Activated naive CD8-positive, alpha-beta T cell treated with anti-CD3 and anti-CD28 coated beads, Interleukin-2, amount 10 ng/mL, durations not matched to agents 7 days and 5 days (primary cell): ENCODE data around the gene RPP30. TPM values are rescaled to one million over a fixed set of nuclear protein-coding genes. Genes with fewer than 3 reads are reported as not detected.

Source experiments
- ATAC-seq: fragments of 150-1000 bp; cut with Tn5 transposase; one replicate; pipeline ENCODE4 v1.10.0; 2021; ENCODE audit warnings: low read depth, moderate library complexity
- POLR2A ChIA-PET: fragments of 350-600 bp; sonication (Branson Sonifier 250); formaldehyde crosslinking; loops from one replicate; lab custom pipeline; 2021; ENCODE audit warnings: antibody characterized with exemption; lab: Charles Lee
- DNase-seq: peaks from one replicate; pipeline ENCODE4 v3.0.0; 2021
- H3K27ac Mint-ChIP-seq: one replicate; pipeline ENCODE4 v1.8.0; 2022; ENCODE audit warnings: mild to moderate bottlenecking, mixed read lengths
- H3K27me3 Mint-ChIP-seq: one replicate; pipeline ENCODE4 v1.8.0; 2022; ENCODE audit warnings: mild to moderate bottlenecking, moderate library complexity, mixed read lengths
- H3K36me3 Mint-ChIP-seq: one replicate; pipeline ENCODE4 v1.8.0; 2021; ENCODE audit warnings: mild to moderate bottlenecking, mixed read lengths
- H3K4me1 Mint-ChIP-seq: one replicate; pipeline ENCODE4 v1.8.0; 2021; ENCODE audit warnings: mixed read lengths
- H3K4me3 Mint-ChIP-seq: one replicate; pipeline ENCODE4 v1.8.0; 2022; ENCODE audit warnings: mild to moderate bottlenecking, moderate library complexity, mixed read lengths
- H3K9me3 Mint-ChIP-seq: one replicate; pipeline ENCODE4 v1.8.0; 2021; ENCODE audit warnings: mixed read lengths
- total RNA-seq, 2 experiments: library from RNA; stranded (reverse); gene quantifications; one replicate each; pipeline ENCODE4 v1.2.3, GENCODE V29; 2021

RPP30 gene
- total RNA-seq, 2 experiments from 2014 or later = 36.5 to 41.4 TPM

DNA sequence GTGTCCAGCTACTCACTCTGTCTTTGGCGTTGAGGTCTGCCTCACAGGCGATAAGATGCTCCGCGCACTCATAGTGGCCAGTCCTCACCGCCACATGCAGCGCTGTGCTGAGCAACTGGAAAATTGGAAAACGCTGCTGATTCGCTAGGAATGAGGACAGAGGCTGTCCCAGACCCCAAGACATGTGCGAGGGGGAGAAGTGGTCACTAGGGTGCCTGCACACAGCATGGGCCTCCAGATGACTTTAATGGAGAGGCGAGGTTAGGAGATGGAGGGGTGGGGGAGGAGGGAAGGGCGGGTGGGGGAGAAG, 43.9 kb downstream of the RPP30 start:
- DNase-seq = no peak
- Mint-ChIP-seq H3K36me3 (no peaks in the 10 kb centered on the region), H3K27ac (no peak overlapping the region), H3K9me3 (no peaks in the 10 kb centered on the region), H3K4me3 (no peak overlapping the region), H3K4me1 (peaks cover 2% of the 10 kb centered on the region), H3K27me3 (peaks cover 25% of the 10 kb centered on the region)
- POLR2A ChIA-PET = no interaction called here
- ATAC-seq = no peak

- Mint-ChIP-seq H3K4me1 (peaks cover 2% of the 10 kb centered on the region), H3K27me3 (peaks cover 31% of the 10 kb centered on the region), H3K4me3 (no peak overlapping the region), H3K9me3 (no peaks in the 10 kb centered on the region), H3K27ac (no peak overlapping the region), H3K36me3 (no peaks in the 10 kb centered on the region)
- DNase-seq (no peak), ATAC-seq (no peak)
- POLR2A ChIA-PET = no interaction called here
These were observed 44.8 kb downstream of the RPP30 start for GRCh38 chr10:90916392-90917237.

GRCh38 chr10:90917238-90917967, 45.6 kb downstream of the RPP30 start:
- ATAC-seq (no peak), DNase-seq (no peak)
- no peak overlapping the region for H3K27ac Mint-ChIP-seq
- no peaks in the 10 kb centered on the region for H3K4me1 Mint-ChIP-seq
- POLR2A ChIA-PET = interaction anchor here (1.1 kb wide), 1 partner anchor 9 kb away, joined by 3 read pairs; no protein-coding TSS in a partner anchor
- no peaks in the 10 kb centered on the region for H3K9me3 Mint-ChIP-seq
- H3K27me3 Mint-ChIP-seq = peaks cover 33% of the 10 kb centered on the region
- H3K4me3 Mint-ChIP-seq = no peak overlapping the region
- H3K36me3 Mint-ChIP-seq = no peaks in the 10 kb centered on the region

DNA sequence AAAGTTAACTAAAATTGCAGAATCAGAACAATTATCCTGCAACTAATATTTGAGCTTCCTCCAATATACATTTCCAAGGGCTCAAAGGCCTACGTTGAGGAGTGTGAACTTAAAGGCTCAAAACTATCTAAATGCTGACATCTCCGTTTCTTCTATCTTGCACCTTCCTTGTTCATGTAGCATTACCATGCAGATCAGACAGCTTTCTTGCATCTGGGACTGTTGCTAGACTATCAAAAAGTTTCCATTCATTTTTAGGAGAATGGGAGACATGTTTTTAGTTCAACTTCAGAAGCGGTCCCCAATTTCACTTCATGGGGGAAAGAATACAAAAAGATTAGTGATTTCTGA, 46.2 kb downstream of the RPP30 start:
- H3K27me3 Mint-ChIP-seq = peaks cover 35% of the 10 kb centered on the region
- POLR2A ChIA-PET = interaction anchor here (1.1 kb wide), 1 partner anchor 9 kb away, joined by 3 read pairs; no protein-coding TSS in a partner anchor

DNA sequence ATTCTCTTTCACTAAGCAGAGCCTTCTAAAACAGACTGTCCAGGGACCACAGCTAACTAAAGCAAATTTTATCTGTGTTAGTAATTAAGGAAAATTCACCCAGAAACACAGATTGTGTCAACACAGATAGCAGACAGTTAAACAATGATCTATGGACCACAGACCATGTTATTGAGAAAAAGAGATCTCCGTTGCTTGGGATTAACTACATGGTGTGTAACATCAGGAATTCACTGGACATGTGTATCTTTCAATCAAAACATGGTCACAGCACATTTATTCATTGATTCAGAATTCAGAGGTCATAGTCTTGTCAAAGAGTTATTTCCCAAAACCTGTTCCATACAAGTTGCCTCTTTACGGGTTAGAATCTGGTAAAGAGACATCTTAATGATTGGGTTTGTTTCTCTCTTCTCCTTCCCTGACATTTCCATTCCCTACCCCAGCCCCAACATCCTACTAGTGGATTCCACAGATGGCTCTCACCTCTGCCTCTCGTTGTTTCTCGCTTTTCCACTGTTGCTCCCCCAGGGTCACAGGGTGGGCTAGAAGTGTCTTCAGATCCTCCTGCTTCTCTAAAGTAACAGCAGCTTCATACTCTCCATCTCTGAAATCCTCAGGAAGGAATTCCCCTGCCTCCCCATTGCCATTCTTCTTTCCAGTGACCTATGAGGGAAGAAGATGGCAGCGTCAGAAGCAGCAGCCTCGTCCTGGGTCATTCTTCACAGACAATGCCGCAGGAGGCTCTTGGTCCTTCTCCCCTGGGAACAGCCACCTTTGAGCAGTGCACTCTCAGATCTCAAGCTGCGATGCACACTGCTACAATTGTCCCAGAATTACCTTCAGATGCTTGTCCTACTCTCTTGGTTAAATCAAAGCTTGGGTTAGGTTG, 48.2 kb downstream of the RPP30 start:
- ATAC-seq (no peak), DNase-seq (no peak)
- POLR2A ChIA-PET = no interaction called here
- Mint-ChIP-seq H3K4me3 (no peak overlapping the region), H3K27ac (no peak overlapping the region), H3K4me1 (no peaks in the 10 kb centered on the region), H3K9me3 (no peaks in the 10 kb centered on the region), H3K36me3 (no peaks in the 10 kb centered on the region), H3K27me3 (peaks cover 43% of the 10 kb centered on the region)

More for the DNA sequence above, 46.2 kb downstream of the RPP30 start:
- H3K9me3 Mint-ChIP-seq = no peaks in the 10 kb centered on the region
- ATAC-seq (no peak), DNase-seq (no peak)
- H3K4me1 Mint-ChIP-seq = no peaks in the 10 kb centered on the region
- H3K36me3 Mint-ChIP-seq = no peaks in the 10 kb centered on the region
- H3K27ac Mint-ChIP-seq = no peak overlapping the region
- no peak overlapping the region for H3K4me3 Mint-ChIP-seq

DNA sequence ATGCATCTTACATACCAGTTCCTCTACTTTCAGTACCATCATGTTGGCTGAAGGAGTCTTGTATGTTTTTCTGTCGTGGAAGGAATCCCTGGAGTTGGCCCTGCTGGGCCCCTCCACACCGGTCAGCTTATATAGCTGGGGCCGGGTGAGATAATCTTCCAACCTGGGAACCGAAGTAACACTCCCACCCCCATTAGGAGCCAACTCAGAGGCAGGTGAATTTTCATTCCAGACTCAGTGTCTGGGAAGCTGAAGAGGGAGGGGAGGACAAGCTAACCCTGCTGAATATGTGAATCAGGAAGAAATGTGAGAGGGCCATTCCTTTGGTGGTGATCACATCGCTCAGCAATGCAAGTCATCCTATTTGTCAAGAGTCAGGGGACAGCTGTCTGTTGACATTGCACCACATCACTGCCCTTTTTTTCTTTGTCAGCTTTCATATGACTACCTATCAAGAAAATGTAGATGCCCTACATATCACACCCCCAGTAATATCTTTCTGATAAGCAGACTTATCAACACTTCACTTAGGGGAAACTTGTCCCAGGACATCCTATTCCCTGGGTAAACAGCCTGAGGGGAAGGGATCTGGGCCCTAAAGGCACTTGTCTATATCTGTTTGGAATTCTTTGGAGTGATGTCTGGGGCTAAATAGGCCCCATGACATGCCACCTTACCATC, 49.4 kb downstream of the RPP30 start, which contains the start of gene ANKRD1:
Gene ANKRD1 (minus strand): TSS at position 102 of the 681 bp plus-strand sequence. CDS start 60 bp downstream, at position 42.
- Mint-ChIP-seq H3K27ac (no peak within 1 kb of the TSS), H3K27me3 (peaks cover 41% of the 10 kb centered on the region), H3K4me3 (no peak within 1 kb of the TSS), H3K9me3 (no peaks in the 10 kb centered on the region), H3K4me1 (no peaks in the 10 kb centered on the region), H3K36me3 (no peaks in the 10 kb centered on the region)
- POLR2A ChIA-PET = no interaction called here
- ATAC-seq (no peak), DNase-seq (no peak)

DNA sequence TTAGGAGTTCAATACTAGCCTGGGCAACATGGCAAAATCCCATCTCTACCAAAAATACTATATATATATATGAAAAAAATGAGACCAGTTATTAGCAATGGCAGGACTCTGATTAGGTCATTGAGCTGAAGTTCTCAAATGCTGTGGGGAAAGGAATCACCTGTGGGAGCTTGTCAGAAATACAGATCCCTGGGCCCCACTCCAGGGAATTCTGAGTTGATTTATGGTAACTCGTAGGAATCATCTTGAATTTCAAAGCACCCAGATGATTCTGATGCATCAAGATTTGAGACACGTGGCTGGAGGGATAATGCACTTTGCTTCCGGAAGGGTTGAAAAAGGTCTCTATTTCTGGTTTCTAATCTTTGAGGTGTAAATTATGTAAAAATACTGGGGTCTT, 50.1 kb downstream of the RPP30 start:
- Mint-ChIP-seq H3K4me1 (no peaks in the 10 kb centered on the region), H3K36me3 (no peaks in the 10 kb centered on the region), H3K9me3 (no peaks in the 10 kb centered on the region), H3K27ac (no peak overlapping the region), H3K27me3 (peaks cover 41% of the 10 kb centered on the region), H3K4me3 (no peak overlapping the region)
- DNase-seq = no peak
- POLR2A ChIA-PET = no interaction called here
- no peak for ATAC-seq

DNA sequence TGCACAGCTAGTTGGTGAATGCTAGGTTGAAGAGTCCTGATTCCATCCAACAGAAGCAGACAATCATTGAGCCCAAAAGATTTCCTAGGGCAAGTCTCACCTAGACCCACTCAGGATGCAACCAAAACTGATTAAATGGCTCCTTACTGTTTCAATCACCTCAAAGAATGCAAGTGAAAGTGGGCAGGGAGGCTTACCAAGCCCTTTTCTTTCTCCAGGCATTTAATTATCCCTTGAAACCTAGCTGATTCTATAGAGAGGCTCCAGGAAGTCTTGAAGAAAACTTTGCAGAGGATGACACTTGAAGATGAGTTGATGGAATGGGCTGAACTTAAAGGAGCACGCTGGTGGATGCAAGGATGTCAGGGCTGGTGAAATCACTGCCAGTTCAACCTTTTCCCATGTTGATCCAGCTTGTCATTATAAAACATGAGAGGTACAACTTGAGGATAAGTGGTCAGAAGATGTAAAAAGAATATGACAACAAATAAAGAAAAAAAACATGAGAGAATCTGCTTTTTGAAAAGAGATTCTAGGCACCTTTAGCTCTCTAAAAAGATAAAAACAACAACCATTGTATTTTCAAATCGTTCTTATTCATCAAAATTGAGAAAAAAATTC, 51.4 kb downstream of the RPP30 start:
- DNase-seq (no peak), ATAC-seq (no peak)
- no peaks in the 10 kb centered on the region for H3K36me3 Mint-ChIP-seq
- POLR2A ChIA-PET = no interaction called here
- H3K27me3 Mint-ChIP-seq = peaks cover 40% of the 10 kb centered on the region
- no peaks in the 10 kb centered on the region for H3K9me3 Mint-ChIP-seq
- H3K4me1 Mint-ChIP-seq = no peaks in the 10 kb centered on the region
- H3K4me3 Mint-ChIP-seq = no peak overlapping the region
- H3K27ac Mint-ChIP-seq = no peak overlapping the region

DNA sequence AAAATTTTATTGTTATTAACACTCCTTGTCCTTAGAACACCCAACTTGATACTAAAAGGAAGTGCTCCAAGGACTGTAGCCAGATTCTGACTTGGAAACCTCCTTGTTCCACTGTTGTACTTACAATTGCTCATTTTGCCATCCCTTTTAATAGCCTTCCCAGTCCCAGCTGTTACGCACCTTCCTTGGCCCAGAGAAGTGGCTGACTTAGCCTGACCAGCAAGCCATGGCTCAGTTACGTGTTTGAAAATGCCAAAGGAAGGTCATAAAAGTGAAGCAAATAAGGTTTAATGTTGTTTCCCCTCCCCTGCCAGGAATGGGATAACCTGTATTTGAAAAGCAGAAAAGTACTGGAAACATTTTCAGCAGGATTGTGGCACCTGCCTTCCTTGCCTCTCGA, 52.8 kb downstream of the RPP30 start:
- DNase-seq (no peak), ATAC-seq (no peak)
- H3K4me1 Mint-ChIP-seq = no peaks in the 10 kb centered on the region
- H3K27me3 Mint-ChIP-seq = peaks cover 49% of the 10 kb centered on the region
- H3K4me3 Mint-ChIP-seq = no peak overlapping the region
- no peaks in the 10 kb centered on the region for H3K9me3 Mint-ChIP-seq
- POLR2A ChIA-PET = no interaction called here
- H3K36me3 Mint-ChIP-seq = no peaks in the 10 kb centered on the region
- no peak overlapping the region for H3K27ac Mint-ChIP-seq

DNA sequence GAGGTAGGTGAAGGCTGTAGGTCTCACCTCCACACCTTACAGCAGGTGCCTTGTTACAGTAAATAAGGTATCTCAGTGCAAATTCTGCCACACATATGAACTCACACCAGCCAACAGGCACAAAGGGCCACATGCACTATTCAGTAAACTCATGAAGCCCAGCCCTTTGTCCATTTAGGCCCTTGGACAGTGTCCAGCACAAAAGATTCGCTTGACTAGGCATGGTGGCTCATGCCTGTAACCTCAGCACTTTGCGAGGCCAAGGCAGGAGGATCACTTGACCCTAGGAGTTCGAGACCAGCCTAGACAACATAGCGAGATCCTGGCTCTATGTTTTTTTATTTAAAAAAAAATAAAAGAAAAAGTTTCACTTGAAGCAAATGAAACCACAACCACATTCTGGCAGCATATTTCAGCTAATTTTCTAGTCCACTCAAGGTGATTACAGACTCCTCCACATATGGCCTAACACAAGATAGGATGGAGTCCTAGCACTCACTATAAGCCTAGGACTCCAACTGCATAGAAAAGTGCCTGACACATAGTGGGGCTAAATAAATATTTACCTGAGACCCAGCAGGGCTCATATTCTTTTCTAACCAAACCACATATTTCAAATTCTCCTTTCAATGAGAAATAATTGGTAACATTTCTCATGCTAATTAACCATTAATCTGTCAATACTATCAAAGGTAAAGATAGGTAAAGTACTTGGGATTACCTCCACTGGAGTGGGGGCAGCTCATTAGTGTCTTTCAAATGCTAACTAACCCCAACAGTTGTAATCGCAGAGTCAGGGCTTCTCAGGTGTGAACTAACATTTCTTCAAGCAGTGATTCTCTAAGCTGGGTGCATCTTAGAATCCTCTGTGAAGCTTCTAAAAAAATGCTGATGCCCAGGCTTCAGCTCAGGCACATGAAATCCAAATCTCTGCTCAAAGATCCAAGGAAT, 53.6 kb downstream of the RPP30 start:
- no peak for DNase-seq
- Mint-ChIP-seq H3K27me3 (peaks cover 48% of the 10 kb centered on the region), H3K9me3 (no peaks in the 10 kb centered on the region), H3K4me1 (no peaks in the 10 kb centered on the region), H3K4me3 (no peak overlapping the region), H3K27ac (no peak overlapping the region), H3K36me3 (no peaks in the 10 kb centered on the region)
- ATAC-seq = no peak
- POLR2A ChIA-PET = no interaction called here

DNA sequence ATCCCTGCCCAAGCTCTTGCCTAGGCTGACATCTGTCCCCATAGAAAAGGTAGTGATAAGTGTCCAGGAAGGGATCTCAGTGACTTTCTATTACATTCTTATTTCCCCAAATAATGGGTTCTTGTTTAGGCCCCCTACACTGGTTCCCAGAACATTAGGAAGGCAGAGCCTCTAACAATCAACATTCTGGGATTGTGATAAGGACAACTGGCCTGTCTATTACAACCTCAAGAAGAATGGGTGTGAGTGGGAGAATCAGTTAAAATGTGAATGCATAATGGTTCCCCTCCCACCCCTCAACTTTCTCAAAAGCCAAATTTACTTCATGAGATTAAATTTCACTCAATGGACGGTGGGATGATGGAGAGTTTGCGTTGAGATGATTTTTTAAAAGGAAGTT, 55.5 kb downstream of the RPP30 start:
- Mint-ChIP-seq H3K36me3 (no peaks in the 10 kb centered on the region), H3K4me1 (peaks cover 3% of the 10 kb centered on the region), H3K4me3 (no peak overlapping the region), H3K9me3 (no peaks in the 10 kb centered on the region), H3K27me3 (peaks cover 52% of the 10 kb centered on the region), H3K27ac (no peak overlapping the region)
- no peak for DNase-seq
- ATAC-seq = no peak
- POLR2A ChIA-PET = no interaction called here

DNA sequence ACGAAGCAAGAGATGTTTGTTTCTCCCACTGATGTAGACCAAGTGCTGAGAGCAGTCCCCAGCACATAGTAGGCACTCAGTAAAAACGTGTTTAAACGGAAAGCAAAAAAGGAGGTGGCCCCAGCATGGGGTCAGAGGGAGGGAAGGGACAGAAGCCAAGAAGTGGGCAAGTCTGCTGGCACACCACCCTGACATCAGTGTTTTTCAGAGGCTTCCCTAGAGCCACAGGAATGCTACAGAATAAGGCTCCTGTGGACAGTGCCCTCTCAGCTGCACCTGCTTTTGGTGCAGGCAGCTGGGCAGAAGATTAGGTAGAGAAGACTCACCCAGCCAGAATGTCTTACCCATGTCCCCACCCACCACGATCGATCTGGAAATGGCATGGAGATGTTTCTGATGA, 57.4 kb downstream of the RPP30 start:
- peaks cover 53% of the 10 kb centered on the region for H3K27me3 Mint-ChIP-seq
- peaks cover 3% of the 10 kb centered on the region for H3K4me1 Mint-ChIP-seq
- DNase-seq (no peak), ATAC-seq (no peak)
- H3K36me3 Mint-ChIP-seq = no peaks in the 10 kb centered on the region
- no peak overlapping the region for H3K27ac Mint-ChIP-seq
- no peak overlapping the region for H3K4me3 Mint-ChIP-seq
- no peaks in the 10 kb centered on the region for H3K9me3 Mint-ChIP-seq
- POLR2A ChIA-PET = no interaction called here
